K562 (cell line): ENCODE measurements around the gene GYPC. TPM values are rescaled to one million over a fixed set of nuclear protein-coding genes. Genes with fewer than 3 reads are reported as not detected.

Experiments used
- ATAC-seq: fragments of 200-7000 bp; cut with Tn5 transposase; 3 replicates; pipeline ENCODE4 v1.9.1; 2020; ENCODE audit warnings: moderate library complexity
- BruUV-seq: library from RNA; stranded (reverse); fragments of 400-500 nt; replicated peaks from 2 replicates; lab custom pipeline; 2021; lab: Mats Ljungman, UMichigan
- CTCF ChIA-PET: fragments of 300-600 bp; formaldehyde crosslinking; extraction: SDS; loops from one replicate; lab custom pipeline; 2021; ENCODE audit warnings: low intra/inter-chr PET ratio; lab: Yijun Ruan, JAX
- POLR2A ChIA-PET: fragments of 300-600, 350-650 bp; sonication (Branson Sonifier 250); formaldehyde crosslinking; extraction: SDS; loops from one replicate; lab custom pipeline; 2021; ENCODE audit warnings: antibody characterized with exemption, inconsistent platforms; lab: Yijun Ruan, JAX
- DNase-seq, 4 experiments: peaks; one replicate each; pipeline versions ENCODE4 v3.0.0 to v3.0.0-alpha.2; 2011 to 2018; ENCODE audit warnings: low spot score in 3 of 4, mixed read lengths in 3 of 4; ENCODE audit errors: extremely low read depth in 1 of 4
- FAIRE-seq: peaks from 2 replicates; lab custom pipeline; 2011; peaks lifted over from hg19 to GRCh38; lab: Jason Lieb, UNC
- H2AFZ ChIP-seq: 2 replicates; pipeline ENCODE4 v1.6.0; 2011; ENCODE audit warnings: low read depth, low read length, control low read depth, inconsistent platforms
- H3K27ac ChIP-seq: fragments of 200-600 bp; 3 replicates; pipeline ENCODE4 v1.8.0; 2011; ENCODE audit warnings: low read depth, mild to moderate bottlenecking, control low read depth, inconsistent platforms, low read length, moderate library complexity, mixed read lengths; ENCODE audit errors: extremely low read depth
- H3K27me3 ChIP-seq, 2 experiments: fragments of 300-600 bp in 1 of 2; 2 replicates in 1 of 2; 3 replicates in 1 of 2; pipeline versions ENCODE4 v1.6.0 to v1.8.0; 2011; ENCODE audit warnings: inconsistent platforms in 2 of 2, low read length in 2 of 2, mild to moderate bottlenecking in 1 of 2, mixed read lengths in 1 of 2, moderate library complexity in 1 of 2; ENCODE audit not compliant: control insufficient read depth in 2 of 2, insufficient read depth in 2 of 2
- H3K36me3 ChIP-seq: fragments of 300-600 bp; 3 replicates; pipeline ENCODE4 v1.8.0; 2011; ENCODE audit warnings: mild to moderate bottlenecking, low read length, inconsistent platforms; ENCODE audit not compliant: control insufficient read depth, insufficient read depth
- H3K4me1 ChIP-seq, 2 experiments: fragments of 200-600 bp in 1 of 2; replicated peaks in 1 of 2; 2 replicates in 1 of 2; 3 replicates in 1 of 2; pipeline versions ENCODE4 v1.5.1 to v1.8.0; 2011; ENCODE audit warnings: inconsistent platforms in 2 of 2, low read length in 2 of 2, mild to moderate bottlenecking in 1 of 2, mixed read lengths in 1 of 2, moderate library complexity in 1 of 2; ENCODE audit not compliant: control insufficient read depth in 2 of 2, insufficient read depth in 2 of 2
- H3K4me2 ChIP-seq: 2 replicates; pipeline ENCODE4 v1.6.1; 2011; ENCODE audit warnings: low read length, control low read depth, inconsistent platforms, mixed read lengths; ENCODE audit not compliant: insufficient read depth
- H3K4me3 ChIP-seq: fragments of 200-600 bp; sonication (generic), shearing (Covaris generic); 2 replicates; pipeline ENCODE4 v1.5.1; 2016; ENCODE audit warnings: control low read depth, inconsistent platforms
- H3K79me2 ChIP-seq: fragments of 200-600 bp; 3 replicates; pipeline ENCODE4 v1.8.0; 2011; ENCODE audit warnings: low read length, inconsistent platforms; ENCODE audit not compliant: control insufficient read depth, insufficient read depth
- H3K9ac ChIP-seq, 2 experiments: 2 replicates each; pipeline versions ENCODE4 v1.6.0 to v1.6.1; 2011; ENCODE audit warnings: low read depth in 2 of 2, low read length in 2 of 2, control low read depth in 1 of 2, inconsistent platforms in 1 of 2, mild to moderate bottlenecking in 1 of 2, mixed read lengths in 1 of 2; ENCODE audit not compliant: insufficient read depth in 1 of 2
- H3K9me1 ChIP-seq: one replicate; pipeline ENCODE4 v1.6.0; 2011; ENCODE audit warnings: inconsistent platforms, mild to moderate bottlenecking, low read length, moderate library complexity; ENCODE audit not compliant: control insufficient read depth, insufficient read depth
- H3K9me3 ChIP-seq: replicated peaks from 2 replicates; pipeline ENCODE4 v1.5.1; 2011; ENCODE audit warnings: low read depth, low read length, inconsistent platforms; ENCODE audit not compliant: control insufficient read depth, insufficient read depth
- H4K20me1 ChIP-seq: replicated peaks from 2 replicates; pipeline ENCODE4 v1.6.1; 2011; ENCODE audit warnings: low read length, inconsistent platforms, mixed read lengths; ENCODE audit not compliant: control insufficient read depth, insufficient read depth
- ARNT ChIP-seq, 2 experiments: fragments of 450-650 bp; IDR thresholded peaks; 2 replicates each; pipeline ENCODE4 v1.6.1; 2016; ENCODE audit warnings: mild to moderate bottlenecking in 1 of 2
- MAFG ChIP-seq: fragments of 450-650 bp; conservative IDR thresholded peaks from 2 replicates; pipeline ENCODE4 v1.6.1; 2016; ENCODE audit warnings: missing genetic modification characterization, missing compliant biosample characterization
- YBX1 ChIP-seq: fragments of 450-650 bp; IDR thresholded peaks from 2 replicates; pipeline ENCODE4 v1.7.1; 2016; ENCODE audit warnings: mild to moderate bottlenecking
- ZC3H11A ChIP-seq: IDR thresholded peaks from 2 replicates; pipeline ENCODE4 v1.6.1; 2012; ENCODE audit warnings: low read depth, low read length, improper control_type of control experiment
- ZNF24 ChIP-seq: fragments of 450-650 bp; IDR thresholded peaks from 2 replicates; pipeline ENCODE4 v1.6.1; 2016
- WGBS: fragments of 100-300 bp; shearing (Covaris generic); methylation state at CpG from one replicate; pipeline ENCODE4 v1.1.6; 2016; ENCODE audit warnings: low coverage, mixed read lengths; ENCODE audit not compliant: insufficient coverage; ENCODE audit errors: missing lambda C conversion rate; 5-methylcytosine and 5-hydroxymethylcytosine counted together
- in situ Hi-C: fragments of 300-500 bp; cut with MboI; formaldehyde crosslinking; loops from 4 replicates; pipeline ENCODE4 v1.15.0; 2018; ENCODE audit warnings: inconsistent platforms, mixed read lengths
- intact Hi-C: fragments of 100-400 bp; cut with micrococcal nuclease; formaldehyde crosslinking; loops from 2 replicates; pipeline ENCODE4 v1.14.2; 2022
- polyA plus RNA-seq, 8 experiments: library from polyadenylated mRNA; depleted of rRNA in 4 of 8; stranded (reverse) in 5 of 8; unstranded in 3 of 8; fragments of >200 nt; fragmentation: Nextera tagmentation in 2 of 8; fragmentation: Illumina TruSeq in 1 of 8; extraction: Ambion mirVana in 2 of 8; extraction: Trizol in 1 of 8; gene quantifications; 2 replicates each; pipeline versions ENCODE4 v1.2.1 to v1.2.3, GENCODE V29; 2011 to 2014; ENCODE audit warnings: inconsistent platforms in 1 of 8, missing spikeins in 1 of 8
- total RNA-seq, 7 experiments: library from RNA; depleted of rRNA in 6 of 7; stranded (reverse); fragments of >200 nt in 6 of 7; fragmentation: Illumina TruSeq in 2 of 7; extraction: Trizol in 2 of 7; gene quantifications; 2 replicates each; pipeline versions ENCODE4 v1.2.1 to v1.2.3, GENCODE V29; 2011 to 2021; ENCODE audit warnings: low replicate concordance in 1 of 7
- TF ChIP-seq, protein P1 (sequence below): sonication (generic); formaldehyde crosslinking; IDR thresholded peaks from 2 replicates; pipeline ENCODE4 v1.8.0; 2022; ENCODE audit warnings: mild to moderate bottlenecking, missing genetic modification reagents

GYPC gene
- total and polyA plus RNA-seq, 9 of the 15 experiments (the other 6 are each of a cell fraction or from before 2014, with no cell fraction given) = 50.6 to 282 (median 194) TPM

DNA sequence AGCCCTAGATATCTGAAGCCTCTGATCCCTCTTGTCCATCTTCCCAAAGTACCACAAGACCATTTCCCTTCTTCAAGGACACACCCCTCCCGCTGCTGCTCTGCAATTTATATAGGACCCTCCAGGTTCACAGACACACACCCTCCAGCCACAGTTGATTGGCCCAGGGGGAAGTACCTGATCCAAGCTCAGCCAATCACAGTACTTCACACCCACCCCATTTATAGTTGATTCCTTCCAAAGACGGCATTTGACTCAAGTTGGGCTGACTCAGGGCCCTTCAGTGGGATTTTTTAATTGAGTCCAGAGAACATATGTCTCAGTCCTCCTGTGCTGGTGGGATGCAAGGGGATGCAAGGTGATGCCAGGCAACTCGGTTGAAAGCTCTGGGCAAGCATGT lies 59.2 kb downstream of the GYPC start:
- H3K9ac ChIP-seq = no peak overlapping the region
- ChIA-PET POLR2A (no interaction called here), CTCF (no interaction called here)
- no peak overlapping the region for H3K4me2 ChIP-seq
- BruUV-seq = no TSS peak
- WGBS = 2% methylated on average over 3 of the region's 3 CpGs
- no peaks in the 10 kb centered on the region for H3K9me1 ChIP-seq
- no peak overlapping the region for H3K4me3 ChIP-seq
- H4K20me1 ChIP-seq = no peaks in the 10 kb centered on the region
- H2AFZ ChIP-seq = no peak overlapping the region
- DNase-seq (no peak), FAIRE-seq (no peak), ATAC-seq (no peak)
- H3K79me2 ChIP-seq = no peaks in the 10 kb centered on the region
- intact Hi-C loops = no loop called here
- H3K9me3 ChIP-seq = no peaks in the 10 kb centered on the region
- in situ Hi-C loops = no loop called here
- H3K27me3 ChIP-seq = peaks cover 11 to 54% of the 10 kb centered on the region in 2 experiments; a peak in 4 of 5 replicates
- no peak overlapping the region for H3K27ac ChIP-seq
- no peaks in the 10 kb centered on the region for H3K36me3 ChIP-seq
- TF ChIP-seq ARNT (IDR thresholded peaks at IDR 0.05) = no peak
- TF ChIP-seq YBX1 = no peak
- TF ChIP-seq ZC3H11A = no peak
- TF ChIP-seq MAFG (tag) = no peak
- TF ChIP-seq, protein P1, sequence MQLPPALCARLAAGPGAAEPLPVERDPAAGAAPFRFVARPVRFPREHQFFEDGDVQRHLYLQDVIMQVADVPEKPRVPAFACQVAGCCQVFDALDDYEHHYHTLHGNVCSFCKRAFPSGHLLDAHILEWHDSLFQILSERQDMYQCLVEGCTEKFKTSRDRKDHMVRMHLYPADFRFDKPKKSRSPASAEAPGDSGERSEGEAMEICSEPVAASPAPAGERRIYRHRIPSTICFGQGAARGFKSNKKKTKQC (CRISPR knock-in tag) = no peak
- no peak for TF ChIP-seq ZNF24
- TF ChIP-seq, all 486 proteins: peak for 0
- H3K4me1 ChIP-seq = no peaks in the 10 kb centered on the region
